Cardiac muscle cell (in vitro differentiated cells and primary cell): Measurements from ENCODE around the gene NRXN2. TPM values are rescaled to one million over a fixed set of nuclear protein-coding genes. Genes with fewer than 3 reads are reported as not detected.
A peak's percentile ranks its signal among the peaks of the same experiment; 100 is the strongest.

Experiments
- DNase-seq, 2 donors: peaks; one replicate each; pipeline versions ENCODE4 v3.0.0 to v3.0.0-alpha.2; 2010 to 2017; ENCODE audit warnings: low read depth in 1 of 2, low spot score in 1 of 2
- H3K27ac ChIP-seq: fragments of 200-600 bp; sonication (generic); 2 replicates; pipeline ENCODE4 v1.5.1; 2016
- H3K27me3 ChIP-seq: fragments of 200-600 bp; sonication (generic); 2 replicates; pipeline ENCODE4 v1.6.0; 2016; ENCODE audit warnings: control low read depth
- H3K36me3 ChIP-seq: fragments of 200-600 bp; sonication (generic); 2 replicates; pipeline ENCODE4 v1.5.1; 2016; ENCODE audit warnings: control low read depth
- H3K4me1 ChIP-seq: fragments of 200-600 bp; sonication (generic); 2 replicates; pipeline ENCODE4 v1.8.1; 2017; ENCODE audit warnings: low read depth, mild to moderate bottlenecking, mixed run types
- H3K4me3 ChIP-seq: fragments of 200-600 bp; sonication (generic); 2 replicates; pipeline ENCODE4 v1.5.1; 2016; ENCODE audit warnings: mild to moderate bottlenecking
- H3K9me3 ChIP-seq: fragments of 200-600 bp; sonication (generic); 2 replicates; pipeline ENCODE4 v1.5.1; 2017; ENCODE audit warnings: low read depth, mild to moderate bottlenecking, control low read depth
- polyA plus RNA-seq: library from polyadenylated mRNA; unstranded; fragments of >200 nt; fragmentation: Nextera tagmentation; extraction: Ambion mirVana; gene quantifications from 2 replicates; pipeline ENCODE4 v1.2.1, GENCODE V29; 2016
- total RNA-seq: library from RNA; depleted of rRNA; stranded (reverse); fragments of >200 nt; gene quantifications from 2 replicates; pipeline ENCODE4 v1.2.3, GENCODE V29; 2016
- TF ChIP-seq, protein P1 (sequence below): IDR thresholded peaks from 2 replicates; pipeline ENCODE4 v1.5.1; 2012; ENCODE audit warnings: low read depth, mild to moderate bottlenecking, low read length

Gene NRXN2
- total and polyA plus RNA-seq, 2 experiments from 2014 or later: 1.2 to 1.3 TPM

DNA sequence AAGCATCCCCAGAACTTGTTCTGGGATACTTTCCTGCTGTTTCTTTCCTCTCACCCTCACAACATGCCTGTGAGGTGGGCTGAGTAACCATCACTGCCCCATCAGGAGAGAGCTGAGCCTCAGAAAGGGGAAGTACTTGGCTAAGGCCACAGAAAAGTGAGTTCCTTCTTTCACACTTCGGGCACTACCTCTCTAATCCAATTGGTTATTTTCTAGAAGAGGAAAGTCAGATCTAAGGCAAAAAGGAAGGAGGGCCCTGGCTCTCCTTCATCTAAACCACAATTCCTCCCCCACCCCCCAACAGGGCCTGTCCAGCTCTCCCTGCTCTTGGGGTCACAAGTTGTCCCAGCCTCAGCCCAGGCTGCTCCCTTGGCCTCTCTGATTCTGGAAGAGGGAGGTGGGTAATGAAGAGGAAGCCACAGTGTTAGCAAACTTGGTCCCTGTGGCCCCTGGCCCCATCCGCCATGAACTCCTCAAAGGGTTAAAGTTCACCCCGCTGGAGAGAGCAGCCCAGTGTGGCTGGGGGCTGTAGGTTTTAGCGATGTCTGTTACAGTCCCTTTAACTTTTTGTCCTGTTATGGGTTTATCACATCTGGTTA lies 98.0 kb downstream of the NRXN2 start:
- no peak for DNase-seq
- TF ChIP-seq, protein P1, sequence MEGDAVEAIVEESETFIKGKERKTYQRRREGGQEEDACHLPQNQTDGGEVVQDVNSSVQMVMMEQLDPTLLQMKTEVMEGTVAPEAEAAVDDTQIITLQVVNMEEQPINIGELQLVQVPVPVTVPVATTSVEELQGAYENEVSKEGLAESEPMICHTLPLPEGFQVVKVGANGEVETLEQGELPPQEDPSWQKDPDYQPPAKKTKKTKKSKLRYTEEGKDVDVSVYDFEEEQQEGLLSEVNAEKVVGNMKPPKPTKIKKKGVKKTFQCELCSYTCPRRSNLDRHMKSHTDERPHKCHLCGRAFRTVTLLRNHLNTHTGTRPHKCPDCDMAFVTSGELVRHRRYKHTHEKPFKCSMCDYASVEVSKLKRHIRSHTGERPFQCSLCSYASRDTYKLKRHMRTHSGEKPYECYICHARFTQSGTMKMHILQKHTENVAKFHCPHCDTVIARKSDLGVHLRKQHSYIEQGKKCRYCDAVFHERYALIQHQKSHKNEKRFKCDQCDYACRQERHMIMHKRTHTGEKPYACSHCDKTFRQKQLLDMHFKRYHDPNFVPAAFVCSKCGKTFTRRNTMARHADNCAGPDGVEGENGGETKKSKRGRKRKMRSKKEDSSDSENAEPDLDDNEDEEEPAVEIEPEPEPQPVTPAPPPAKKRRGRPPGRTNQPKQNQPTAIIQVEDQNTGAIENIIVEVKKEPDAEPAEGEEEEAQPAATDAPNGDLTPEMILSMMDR: no peak
- peaks cover 4% of the 10 kb centered on the region for H3K4me1 ChIP-seq
- H3K27me3 ChIP-seq: peaks cover 7% of the 10 kb centered on the region
- no peaks in the 10 kb centered on the region for H3K9me3 ChIP-seq
- no peak overlapping the region for H3K4me3 ChIP-seq
- H3K27ac ChIP-seq: no peak overlapping the region
- no peaks in the 10 kb centered on the region for H3K36me3 ChIP-seq

DNA sequence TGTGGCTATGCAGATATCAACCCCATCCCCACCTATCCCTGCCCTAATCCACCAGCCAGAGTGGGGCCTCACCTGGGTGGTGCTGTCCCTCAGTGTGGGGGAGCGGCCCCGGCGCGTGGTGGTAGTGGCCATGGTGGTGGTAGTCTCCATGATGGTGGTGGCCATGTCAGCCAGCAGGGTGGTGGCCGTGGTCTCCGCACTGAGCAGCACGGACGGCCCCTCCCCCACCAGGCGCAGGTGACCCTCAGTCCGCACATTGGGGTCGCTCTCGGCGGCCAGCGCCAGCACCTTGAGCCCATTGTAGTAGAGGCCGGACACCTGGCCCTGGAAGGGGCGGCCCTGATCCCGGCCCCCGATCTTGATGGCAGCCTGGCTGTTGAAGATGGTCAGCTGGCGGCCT lies 100.3 kb downstream of the NRXN2 start:
- peaks cover 9% of the 10 kb centered on the region for H3K4me1 ChIP-seq

DNA sequence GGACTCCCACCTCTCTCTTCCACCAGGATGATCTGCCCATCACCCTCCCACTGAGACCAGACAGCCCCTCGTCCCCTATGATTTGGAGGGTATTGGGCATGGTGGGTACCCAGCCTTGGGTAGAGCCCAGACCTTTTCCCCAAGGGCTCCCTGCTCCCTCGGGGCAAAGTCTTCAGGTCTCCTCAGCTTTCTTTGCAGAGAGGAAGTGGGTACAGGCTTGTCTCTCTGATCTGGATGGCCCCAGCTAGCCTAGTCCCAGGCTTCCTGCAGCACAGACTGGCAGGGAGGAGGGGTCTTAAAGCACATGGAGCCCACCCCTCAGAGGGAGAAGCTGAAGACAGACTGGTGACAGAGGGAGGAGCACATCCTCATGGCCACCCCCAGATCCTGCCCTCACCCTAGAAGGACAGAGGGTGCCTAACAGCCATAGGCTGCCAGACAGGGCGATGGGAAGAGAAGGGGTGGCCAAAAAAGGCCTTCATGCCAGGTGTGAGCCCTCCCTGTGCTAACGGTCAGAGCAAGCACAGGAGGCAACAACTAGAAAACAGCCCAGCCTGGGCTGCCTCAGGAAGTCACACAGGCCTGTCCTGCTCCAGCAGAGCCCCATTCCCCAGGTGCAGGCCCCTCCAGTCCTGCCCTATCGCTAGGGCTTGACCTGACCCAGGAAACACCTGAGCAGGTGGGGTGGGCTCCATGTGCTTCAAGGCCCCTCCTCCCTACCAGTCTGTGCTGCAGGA lies 101.5 kb downstream of the NRXN2 start:
- no peak for DNase-seq
- no peaks in the 10 kb centered on the region for H3K9me3 ChIP-seq
- peaks cover 9% of the 10 kb centered on the region for H3K4me1 ChIP-seq
- no peaks in the 10 kb centered on the region for H3K36me3 ChIP-seq
- TF ChIP-seq, protein P1: no peak
- no peak overlapping the region for H3K27ac ChIP-seq
- no peak overlapping the region for H3K4me3 ChIP-seq
- no peaks in the 10 kb centered on the region for H3K27me3 ChIP-seq

More for the DNA sequence above, 100.3 kb downstream of the NRXN2 start:
- Histone ChIP-seq H3K4me3 (no peak overlapping the region), H3K9me3 (no peaks in the 10 kb centered on the region), H3K27me3 (no peaks in the 10 kb centered on the region), H3K36me3 (no peaks in the 10 kb centered on the region), H3K27ac (no peak overlapping the region)
- DNase-seq: no peak
- TF ChIP-seq, protein P1: no peak

DNA sequence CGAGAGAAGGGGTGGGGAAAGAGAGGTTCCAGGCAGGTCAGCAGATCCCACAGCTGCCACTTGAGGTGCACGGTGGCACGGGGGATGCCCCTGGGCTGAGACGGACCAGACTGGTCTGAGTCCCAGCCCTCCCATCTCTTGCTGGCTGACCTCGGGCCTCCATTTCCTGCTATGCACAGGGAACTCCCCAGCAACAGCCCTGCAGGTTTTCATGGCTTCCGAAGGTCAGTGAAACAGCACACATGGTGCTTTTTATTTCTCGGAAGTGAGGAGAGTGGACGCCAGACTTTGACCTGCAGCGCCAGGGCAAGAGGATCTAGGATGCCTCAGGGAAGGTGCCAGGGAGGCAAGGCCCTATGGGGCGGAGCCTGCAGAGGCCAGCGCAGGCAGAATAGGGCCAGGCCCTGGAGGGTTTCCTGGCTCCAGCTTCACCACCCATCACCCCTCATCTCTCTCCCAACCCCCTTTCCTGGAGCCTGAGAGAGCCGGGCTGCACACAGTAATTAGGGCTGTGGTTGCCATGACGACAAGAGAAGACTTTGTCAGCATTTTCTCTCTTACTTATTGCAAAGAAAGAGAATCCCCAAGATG lies 102.5 kb downstream of the NRXN2 start:
- Histone ChIP-seq H3K4me3 (no peak overlapping the region), H3K9me3 (no peaks in the 10 kb centered on the region), H3K36me3 (no peaks in the 10 kb centered on the region), H3K27ac (no peak overlapping the region), H3K4me1 (peaks cover 9% of the 10 kb centered on the region), H3K27me3 (no peaks in the 10 kb centered on the region)
- DNase-seq: peak in 1 of 2 donors; percentile 25
- TF ChIP-seq, protein P1: no peak

DNA sequence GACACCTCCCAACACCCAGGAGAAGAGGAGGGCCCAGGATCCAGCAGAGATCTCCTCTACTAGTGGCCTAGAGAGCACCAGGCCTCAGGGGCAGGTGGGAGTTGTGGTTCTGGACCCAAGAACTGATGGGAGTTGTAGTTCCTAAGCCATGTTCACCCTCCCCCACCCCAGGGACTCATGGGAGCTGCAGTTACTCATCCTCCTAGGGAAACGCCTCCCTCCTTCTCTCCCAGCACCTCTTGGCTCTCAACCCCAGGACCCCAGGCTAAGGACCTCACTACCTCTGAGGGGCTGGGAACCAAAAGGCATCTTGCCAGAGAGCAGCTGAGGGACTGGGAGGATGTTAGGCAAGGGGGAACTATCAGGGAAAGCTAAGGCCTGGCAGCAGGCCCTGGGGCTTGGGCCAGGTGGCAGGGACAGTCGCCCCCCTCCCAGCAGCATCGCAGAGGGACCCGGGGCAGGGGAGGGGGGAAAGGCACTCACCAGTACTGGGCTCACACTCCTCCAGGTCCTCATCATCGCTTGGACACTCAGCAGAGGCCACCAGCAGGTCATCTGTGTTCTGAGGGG lies 103.1 kb downstream of the NRXN2 start:
- no peak overlapping the region for H3K4me3 ChIP-seq
- DNase-seq: peak; percentile 57 to 86

More for the DNA sequence above, 103.1 kb downstream of the NRXN2 start:
- Histone ChIP-seq H3K36me3 (no peaks in the 10 kb centered on the region), H3K9me3 (no peaks in the 10 kb centered on the region), H3K27ac (peak overlapping the region; percentile 56), H3K4me1 (peaks cover 9% of the 10 kb centered on the region), H3K27me3 (no peaks in the 10 kb centered on the region)
- TF ChIP-seq, protein P1: no peak
